Retinal pigment epithelial cell (primary cell): ENCODE data around the gene ZNF512B.
A peak's percentile ranks its signal among the peaks of the same experiment; 100 is the strongest.
"Not testable (repeated sequence)": the region's sequence is repeated elsewhere in the genome, so short reads cannot be mapped to it uniquely, and the experiment has no call there.

Experiments
- DNase-seq: peaks from one replicate; pipeline ENCODE4 v3.0.0-alpha.2; 2010; ENCODE audit warnings: low read depth
- H3K4me3 ChIP-seq: 2 replicates; pipeline ENCODE4 v1.5.1; 2011; ENCODE audit warnings: mild to moderate bottlenecking, low read length, control low read depth, moderate library complexity
- TF ChIP-seq, protein P1 (sequence below): conservative IDR thresholded peaks from 2 replicates; pipeline ENCODE4 v1.5.1; 2011; ENCODE audit warnings: low read depth, low read length, control low read depth, inconsistent platforms

Gene ZNF512B

DNA sequence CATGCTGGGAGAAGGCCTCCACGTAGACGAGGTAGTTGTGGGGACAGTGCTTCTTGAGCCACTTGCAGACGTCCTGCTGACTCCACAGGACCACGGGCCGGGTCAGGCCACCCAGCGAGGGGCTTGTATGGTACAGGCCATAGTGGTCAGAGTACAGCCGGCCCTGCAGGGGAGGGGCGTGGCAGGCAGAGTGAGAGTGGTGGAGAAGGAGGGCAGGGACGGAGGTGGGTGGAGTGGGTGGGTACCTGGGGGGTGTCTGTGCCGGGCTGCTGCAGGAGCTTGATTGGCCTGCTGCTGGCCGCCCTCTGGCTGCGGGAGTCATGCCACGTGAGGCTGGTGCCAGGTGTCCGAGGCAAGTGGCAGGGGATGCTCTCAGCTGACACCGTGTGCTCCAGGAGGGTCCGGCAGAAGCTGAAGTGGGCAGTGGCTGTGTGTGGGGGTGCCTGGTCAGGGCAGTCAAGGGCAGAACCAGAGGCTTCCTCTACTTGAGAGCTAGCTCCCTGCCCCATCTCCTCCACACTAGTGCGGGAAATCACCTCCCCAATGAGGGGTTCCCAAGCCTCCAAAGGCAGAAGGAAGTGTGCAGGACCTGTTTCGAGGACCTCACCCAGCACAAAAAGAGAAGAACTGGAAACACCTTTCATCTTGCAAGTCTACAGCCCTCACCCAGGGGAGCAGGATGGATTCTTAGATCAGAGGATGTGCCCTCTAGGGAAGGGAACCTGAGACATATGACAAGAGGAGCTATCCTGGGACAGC, 7.4 kb upstream of the ZNF512B start:
- TF ChIP-seq, protein P1, sequence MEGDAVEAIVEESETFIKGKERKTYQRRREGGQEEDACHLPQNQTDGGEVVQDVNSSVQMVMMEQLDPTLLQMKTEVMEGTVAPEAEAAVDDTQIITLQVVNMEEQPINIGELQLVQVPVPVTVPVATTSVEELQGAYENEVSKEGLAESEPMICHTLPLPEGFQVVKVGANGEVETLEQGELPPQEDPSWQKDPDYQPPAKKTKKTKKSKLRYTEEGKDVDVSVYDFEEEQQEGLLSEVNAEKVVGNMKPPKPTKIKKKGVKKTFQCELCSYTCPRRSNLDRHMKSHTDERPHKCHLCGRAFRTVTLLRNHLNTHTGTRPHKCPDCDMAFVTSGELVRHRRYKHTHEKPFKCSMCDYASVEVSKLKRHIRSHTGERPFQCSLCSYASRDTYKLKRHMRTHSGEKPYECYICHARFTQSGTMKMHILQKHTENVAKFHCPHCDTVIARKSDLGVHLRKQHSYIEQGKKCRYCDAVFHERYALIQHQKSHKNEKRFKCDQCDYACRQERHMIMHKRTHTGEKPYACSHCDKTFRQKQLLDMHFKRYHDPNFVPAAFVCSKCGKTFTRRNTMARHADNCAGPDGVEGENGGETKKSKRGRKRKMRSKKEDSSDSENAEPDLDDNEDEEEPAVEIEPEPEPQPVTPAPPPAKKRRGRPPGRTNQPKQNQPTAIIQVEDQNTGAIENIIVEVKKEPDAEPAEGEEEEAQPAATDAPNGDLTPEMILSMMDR: no peak
- no peak for DNase-seq
- no peak overlapping the region for H3K4me3 ChIP-seq

DNA sequence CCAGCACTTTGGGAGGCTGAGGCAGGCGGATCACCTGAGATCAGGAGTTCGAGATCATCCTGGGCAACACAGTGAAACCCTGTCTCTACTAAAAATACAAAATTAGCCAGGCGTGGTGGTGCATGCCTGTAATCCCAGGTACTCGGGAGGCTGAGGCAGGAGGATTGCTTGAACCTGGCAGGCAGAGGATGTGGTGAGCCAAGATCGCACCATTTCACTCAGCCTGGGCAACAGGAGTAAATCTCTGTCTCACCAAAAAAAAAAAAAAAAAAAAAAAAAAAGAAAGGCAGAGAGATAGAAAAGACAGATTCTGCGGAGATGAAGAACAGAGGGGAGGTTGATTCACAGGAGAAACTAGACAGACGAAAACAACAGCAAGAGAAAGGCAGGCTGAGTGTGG, 6.8 kb upstream of the ZNF512B start:
- H3K4me3 ChIP-seq, DNase-seq: not testable (repeated sequence)

DNA sequence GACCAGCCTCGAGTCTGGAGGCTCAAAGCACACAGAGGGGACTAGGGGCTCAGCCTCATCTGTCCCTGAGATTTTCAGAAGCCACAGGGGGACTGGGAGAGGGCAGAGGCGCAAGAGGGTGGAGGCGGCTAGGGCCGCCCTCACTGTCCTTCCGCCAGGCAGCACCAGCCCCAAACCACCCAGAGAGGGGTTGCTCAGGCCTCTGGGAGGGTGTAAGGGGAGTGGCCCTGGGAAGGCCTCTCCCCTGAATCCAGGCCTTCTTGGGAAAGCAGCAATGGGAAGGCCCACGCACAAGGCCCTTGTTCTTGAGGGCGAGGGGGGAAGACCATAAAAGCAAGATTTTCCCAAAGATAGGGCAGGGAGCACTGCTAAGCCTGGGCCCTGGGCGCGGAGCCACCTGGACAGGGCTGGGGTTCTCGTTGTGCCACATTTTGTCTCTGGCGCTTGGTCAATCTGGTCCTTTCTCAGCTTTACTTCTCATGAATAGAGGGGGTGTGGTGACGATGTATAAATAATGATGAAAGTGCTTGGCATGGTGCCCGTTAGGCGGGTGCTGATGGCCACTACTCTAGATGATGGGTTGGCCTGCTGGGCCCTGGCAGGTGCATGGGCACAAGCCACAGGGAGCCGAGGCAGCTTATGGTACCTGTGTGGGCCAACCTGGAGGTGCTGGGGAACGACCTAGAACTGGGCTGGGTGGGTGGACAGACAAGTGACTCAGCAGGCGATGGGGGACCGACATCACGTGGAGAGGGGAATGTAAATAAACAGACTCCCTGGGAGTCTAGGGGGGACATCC, 4.9 kb upstream of the ZNF512B start:
- DNase-seq: no peak
- H3K4me3 ChIP-seq: no peak overlapping the region
- TF ChIP-seq, protein P1: no peak

DNA sequence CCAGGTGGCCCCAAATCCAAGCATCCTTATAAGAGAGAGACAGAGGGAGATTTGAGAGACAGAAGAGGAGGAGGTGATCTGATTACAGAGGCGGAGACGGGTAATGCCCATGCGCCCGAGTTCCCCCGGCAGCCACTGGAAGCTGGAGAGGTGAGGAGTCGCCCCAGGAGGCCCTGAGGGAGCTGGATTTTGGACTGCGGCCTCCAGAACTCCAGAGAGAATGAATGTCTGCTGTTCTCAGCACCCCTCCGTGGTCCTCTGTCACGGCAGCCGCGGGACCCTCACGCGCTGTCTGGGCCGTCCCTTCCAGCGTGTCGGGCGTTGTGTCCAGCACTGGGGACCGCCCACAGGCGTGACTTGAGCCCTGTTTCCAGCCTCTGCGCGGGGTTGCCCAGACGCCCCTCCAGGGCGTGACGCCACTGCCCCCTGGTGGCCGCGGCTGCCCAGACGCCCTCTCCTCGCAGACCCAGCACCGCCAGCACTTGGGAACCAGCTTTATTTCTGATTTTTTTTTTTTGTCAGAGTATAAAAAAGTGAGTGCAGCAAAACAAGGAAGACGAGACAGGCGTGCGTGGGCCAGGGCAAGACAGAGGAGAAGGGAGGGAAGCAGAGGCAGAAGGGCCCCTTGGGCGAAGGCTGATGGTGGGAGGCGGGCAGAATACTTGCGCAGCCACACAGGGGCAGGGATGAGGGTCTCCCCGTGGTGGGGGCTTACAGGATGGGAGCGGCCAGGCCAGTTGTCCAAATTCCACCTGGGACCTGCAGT, 4.1 kb upstream of the ZNF512B start:
- peak overlapping the region; percentile 53 for H3K4me3 ChIP-seq
- TF ChIP-seq, protein P1: peak; percentile 95
- no peak for DNase-seq

DNA sequence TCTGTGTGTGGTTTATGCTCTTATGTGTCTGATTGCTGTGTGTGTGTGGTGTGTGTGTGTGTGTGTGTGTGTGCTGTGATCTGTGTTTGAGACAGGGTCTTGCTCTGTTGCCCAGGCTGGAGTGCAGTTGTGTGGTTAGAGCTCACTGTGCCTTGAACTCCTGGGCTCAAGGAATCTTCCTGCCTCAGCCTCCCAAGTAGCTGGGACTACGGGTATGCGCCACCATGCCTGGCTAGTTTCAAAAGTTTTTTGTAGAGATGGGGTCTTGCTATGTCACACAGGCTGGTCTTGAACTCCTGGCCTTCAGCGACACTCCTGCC, 3.4 kb upstream of the ZNF512B start:
- H3K4me3 ChIP-seq: no peak overlapping the region
- no peak for DNase-seq
- TF ChIP-seq, protein P1: no peak

DNA sequence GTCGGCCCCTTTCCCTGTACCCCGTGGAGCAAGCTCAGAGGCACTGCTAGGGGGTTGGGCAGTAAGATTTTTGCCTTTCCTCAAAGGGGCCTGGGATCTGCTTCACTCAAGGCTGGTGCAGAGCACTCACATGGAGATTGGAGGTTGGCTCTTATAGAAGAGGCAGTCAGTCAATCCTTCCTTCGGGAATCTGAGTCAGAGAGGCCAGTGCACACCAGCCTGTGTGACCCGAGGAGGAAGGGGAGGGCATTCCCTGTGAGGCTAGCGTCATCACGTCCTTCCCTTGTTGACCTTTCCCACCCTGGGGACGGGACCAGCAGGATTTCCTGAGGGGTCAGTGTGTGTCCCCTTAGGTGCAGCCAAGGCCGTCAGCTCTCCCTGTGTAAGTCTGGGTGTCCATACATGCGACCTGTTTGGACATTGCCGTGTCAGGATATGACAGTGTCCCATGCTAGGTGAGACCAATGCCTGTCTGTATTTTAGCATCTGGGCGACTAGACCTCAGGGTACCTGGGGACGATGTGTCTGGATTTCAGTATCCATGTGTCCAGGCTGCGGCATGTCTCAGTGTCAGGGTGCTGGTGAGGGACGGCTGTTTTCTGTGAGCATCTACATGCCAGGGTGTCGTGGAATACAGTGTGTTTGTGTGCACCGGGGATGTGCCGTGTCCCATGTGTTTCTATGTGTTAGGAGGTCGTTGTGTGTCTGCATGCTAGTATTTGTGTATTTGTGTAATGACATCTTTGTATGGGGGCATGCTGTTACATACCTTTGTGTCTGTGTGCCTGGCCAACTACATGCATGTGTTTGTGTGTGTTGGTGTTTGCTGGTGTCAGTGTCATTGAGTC, 2.8 kb upstream of the ZNF512B start:
- H3K4me3 ChIP-seq: no peak overlapping the region
- TF ChIP-seq, protein P1: no peak
- DNase-seq: no peak

DNA sequence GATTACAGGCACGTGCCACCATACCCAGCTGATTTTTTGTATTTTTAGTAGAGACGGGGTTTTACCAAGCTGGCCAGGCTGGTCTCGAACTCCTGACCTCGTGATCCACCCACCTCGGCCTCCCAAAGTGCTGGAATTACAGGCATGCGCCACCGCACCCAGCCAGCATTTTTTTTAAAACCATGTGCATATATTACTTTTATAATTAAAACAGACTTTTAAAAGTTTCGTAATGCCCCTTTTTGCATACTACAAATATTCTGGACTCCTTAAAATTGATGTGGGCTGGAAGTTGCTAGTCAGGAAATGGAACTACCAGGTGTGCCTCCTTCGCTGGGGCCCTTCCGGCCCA, 2.2 kb upstream of the ZNF512B start:
- DNase-seq, H3K4me3 ChIP-seq: not testable (repeated sequence)
